ENCODE measurements around the gene RGS13.

DNA sequence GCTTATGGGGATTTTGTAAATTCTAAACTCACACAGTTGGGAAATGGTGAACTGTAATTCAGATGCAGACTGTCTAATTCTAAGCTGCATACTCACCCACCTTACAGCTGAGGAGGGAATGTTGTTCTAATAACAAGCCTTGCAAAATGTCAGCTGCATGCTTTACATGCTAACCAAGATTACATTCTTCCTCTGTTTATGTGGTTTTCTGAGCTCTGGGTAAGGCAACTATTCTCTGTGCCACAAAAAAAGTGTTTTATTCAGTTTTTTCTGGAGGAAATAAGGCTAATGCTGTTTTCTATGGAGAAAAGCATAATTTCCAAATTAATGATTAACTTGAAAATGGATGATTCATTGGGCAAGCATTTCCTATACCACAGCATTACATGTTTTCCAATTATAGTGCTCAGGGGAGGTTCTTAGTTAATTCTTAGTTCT lies 64.9 kb downstream of the RGS13 start:
- TF ChIP-seq, protein P1, sequence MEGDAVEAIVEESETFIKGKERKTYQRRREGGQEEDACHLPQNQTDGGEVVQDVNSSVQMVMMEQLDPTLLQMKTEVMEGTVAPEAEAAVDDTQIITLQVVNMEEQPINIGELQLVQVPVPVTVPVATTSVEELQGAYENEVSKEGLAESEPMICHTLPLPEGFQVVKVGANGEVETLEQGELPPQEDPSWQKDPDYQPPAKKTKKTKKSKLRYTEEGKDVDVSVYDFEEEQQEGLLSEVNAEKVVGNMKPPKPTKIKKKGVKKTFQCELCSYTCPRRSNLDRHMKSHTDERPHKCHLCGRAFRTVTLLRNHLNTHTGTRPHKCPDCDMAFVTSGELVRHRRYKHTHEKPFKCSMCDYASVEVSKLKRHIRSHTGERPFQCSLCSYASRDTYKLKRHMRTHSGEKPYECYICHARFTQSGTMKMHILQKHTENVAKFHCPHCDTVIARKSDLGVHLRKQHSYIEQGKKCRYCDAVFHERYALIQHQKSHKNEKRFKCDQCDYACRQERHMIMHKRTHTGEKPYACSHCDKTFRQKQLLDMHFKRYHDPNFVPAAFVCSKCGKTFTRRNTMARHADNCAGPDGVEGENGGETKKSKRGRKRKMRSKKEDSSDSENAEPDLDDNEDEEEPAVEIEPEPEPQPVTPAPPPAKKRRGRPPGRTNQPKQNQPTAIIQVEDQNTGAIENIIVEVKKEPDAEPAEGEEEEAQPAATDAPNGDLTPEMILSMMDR (IDR thresholded peaks at IDR 0.05; ENCODE audit: insufficient read depth, low read length), result no peak
- TF ChIP-seq POLR2AphosphoS5 (IDR thresholded peaks at IDR 0.05; ENCODE audit: low read depth), result no peak
- no peak for TF ChIP-seq GABPA (IDR thresholded peaks at IDR 0.05; ENCODE audit: low read depth)

Measured in HL-60 (cell line).